ENCODE measurements around the gene HOXA3. TPM values are rescaled to one million over a fixed set of nuclear protein-coding genes. Genes with fewer than 3 reads are reported as not detected.

The HOXA3 gene
- total and polyA plus RNA-seq, 10 of the 15 experiments (the other 5 are each of a cell fraction or from before 2014, with no cell fraction given), result 0.05 TPM; not detected in 9

GRCh38 chr7:27141923-27142579 lies 10.3 kb downstream of the HOXA3 start:
- no peak for TF ChIP-seq TCF7 (IDR thresholded peaks at IDR 0.05; ENCODE audit: borderline replicate concordance)
- TF ChIP-seq PML (IDR thresholded peaks at IDR 0.05; ENCODE audit: low read length), result no peak
- TF ChIP-seq KLF5 (IDR thresholded peaks at IDR 0.05; ENCODE audit: partially characterized antibody), result no peak
- TF ChIP-seq TAF1 (IDR thresholded peaks at IDR 0.05; ENCODE audit: borderline replicate concordance, low read depth, low read length), result no peak
- no peak for TF ChIP-seq KDM1A (IDR thresholded peaks at IDR 0.05; ENCODE audit: borderline replicate concordance)
- TF ChIP-seq ATF2 (IDR thresholded peaks at IDR 0.05; ENCODE audit: low read length), result no peak
- TF ChIP-seq RAD51 (IDR thresholded peaks at IDR 0.05), result no peak
- TF ChIP-seq IRF3 (IDR thresholded peaks at IDR 0.05), result no peak
- TF ChIP-seq YY1 (IDR thresholded peaks at IDR 0.05; ENCODE audit: low read depth, low read length), result no peak
- no peak overlapping the region for H3K4me3 ChIP-seq
- no peak overlapping the region for H3K4me2 ChIP-seq (ENCODE audit: control insufficient read depth, insufficient read depth)
- no peaks in the 10 kb centered on the region; the same call in 2 of the 3 replicates for H3K9me3 ChIP-seq (replicated peaks; ENCODE audit: control insufficient read depth, insufficient read depth, low read length)
- FAIRE-seq, result no peak
- ChIA-PET CTCF (no interaction called here), SMC1A (ENCODE audit: uncharacterized antibody, unreplicated experiment) (no interaction called here), RAD21 (ENCODE audit: unreplicated experiment) (no interaction called here), POLR2A (no interaction called here)
- BruUV-seq (replicated peaks), result no TSS peak
- no peak for DNase-seq (ENCODE audit: low read depth, low spot score)
- in situ Hi-C loops (cut with MboI), result no loop called here
- H3K9ac ChIP-seq (ENCODE audit: control insufficient read depth, insufficient read depth, low read length), result no peak overlapping the region
- no peak overlapping the region for H2AFZ ChIP-seq (ENCODE audit: control insufficient read depth, low read depth, low read length)
- 60% methylated on average over 24 of the region's 30 CpGs for WGBS (ENCODE audit: insufficient coverage, insufficient replicate concordance, low lambda C conversion rate, missing lambda C conversion rate)
- H4K20me1 ChIP-seq (ENCODE audit: control insufficient read depth, insufficient read depth), result no peaks in the 10 kb centered on the region
- H3K27me3 ChIP-seq (replicated peaks in 1 of 2; ENCODE audit: control insufficient read depth in 2 of 2, insufficient read depth in 2 of 2, low read length in 1 of 2), result peaks cover 3 to 5% of the 10 kb centered on the region in 2 experiments
- H3K4me1 ChIP-seq (ENCODE audit: control insufficient read depth, insufficient read depth, low read length), result no peaks in the 10 kb centered on the region
- H3K36me3 ChIP-seq (ENCODE audit: control insufficient read depth in 2 of 2, insufficient read depth in 2 of 2, low read length in 1 of 2), result no peaks in the 10 kb centered on the region
- H3K27ac ChIP-seq (ENCODE audit: control insufficient read depth, insufficient read depth), result no peak overlapping the region
- ATAC-seq, result no peak
- no peaks in the 10 kb centered on the region for H3K79me2 ChIP-seq (ENCODE audit: control insufficient read depth, insufficient read depth, low read length)
- intact Hi-C loops (cut with micrococcal nuclease; ENCODE audit: unreplicated experiment), result no loop called here

All from GM12878 (cell line).